SU-DHL-6 (cell line): Measurements from ENCODE around the gene ZNF280D.

Experiments
- H2AFZ ChIP-seq: fragments of 200-600 bp; sonication (generic); 2 replicates; pipeline ENCODE4 v1.6.1; 2014; ENCODE audit warnings: low read depth, mild to moderate bottlenecking, moderate library complexity, mixed read lengths, antibody characterized with exemption, low read length; ENCODE audit not compliant: severe bottlenecking
- H3F3A ChIP-seq: fragments of 200-600 bp; shearing (Covaris generic); 2 replicates; pipeline ENCODE4 v1.6.0; 2016; ENCODE audit warnings: antibody characterized with exemption, mild to moderate bottlenecking; ENCODE audit not compliant: insufficient read depth
- H3K27ac ChIP-seq: fragments of 200-600 bp; sonication (generic); 2 replicates; pipeline ENCODE4 v1.5.1; 2016; ENCODE audit warnings: low read depth, mild to moderate bottlenecking, low read length, moderate library complexity, mixed read lengths
- H3K27me3 ChIP-seq: fragments of 200-600 bp; sonication (generic), shearing (Covaris generic); 2 replicates; pipeline ENCODE4 v1.6.0; 2014; ENCODE audit warnings: mild to moderate bottlenecking, low read length
- H3K36me3 ChIP-seq: fragments of 200-600 bp; sonication (generic); 2 replicates; pipeline ENCODE4 v1.6.1; 2014; ENCODE audit warnings: mild to moderate bottlenecking, low read length, mixed read lengths
- H3K4me2 ChIP-seq: fragments of 300-600, 200-600 bp; shearing (Covaris generic), sonication (generic); 2 replicates; pipeline ENCODE4 v1.6.0; 2014; ENCODE audit warnings: low read length, low read depth, mild to moderate bottlenecking; ENCODE audit not compliant: poor library complexity, severe bottlenecking
- H3K4me3 ChIP-seq: fragments of 200-600 bp; sonication (generic); 2 replicates; pipeline ENCODE4 v1.5.1; 2014; ENCODE audit warnings: antibody characterized with exemption, low read length, mild to moderate bottlenecking, mixed read lengths; ENCODE audit not compliant: insufficient read depth, poor library complexity, severe bottlenecking
- H3K79me2 ChIP-seq: fragments of 200-600 bp; sonication (generic); 2 replicates; pipeline ENCODE4 v1.6.1; 2014; ENCODE audit warnings: mild to moderate bottlenecking, low read length, moderate library complexity; ENCODE audit not compliant: insufficient read depth
- H3K9ac ChIP-seq: fragments of 200-600 bp; sonication (generic); 2 replicates; pipeline ENCODE4 v1.7.0; 2014; ENCODE audit warnings: mild to moderate bottlenecking, low read length
- H3K9me2 ChIP-seq: fragments of 200-600 bp; sonication (generic); replicated peaks from 2 replicates; pipeline ENCODE4 v1.6.1; 2014; ENCODE audit warnings: low read length; ENCODE audit not compliant: insufficient read depth
- H3K9me3 ChIP-seq: fragments of 200-600 bp; sonication (generic); 2 replicates; pipeline ENCODE4 v1.6.1; 2014; ENCODE audit warnings: low read length, mixed read lengths; ENCODE audit not compliant: insufficient read depth
- H4K20me1 ChIP-seq: fragments of 200-600 bp; sonication (generic); 2 replicates; pipeline ENCODE4 v1.6.1; 2014; ENCODE audit warnings: low read depth, mild to moderate bottlenecking, antibody characterized with exemption, low read length, moderate library complexity, mixed read lengths
- EZH2phosphoT487 ChIP-seq: fragments of 200-600 bp; sonication (generic), shearing (Covaris generic); conservative IDR thresholded peaks from 2 replicates; pipeline ENCODE4 v1.6.1; 2018; ENCODE audit warnings: mild to moderate bottlenecking, antibody characterized with exemption, low read length, moderate library complexity, mixed read lengths
- TF ChIP-seq, protein P1 (sequence below): fragments of 200-600 bp; sonication (generic); IDR thresholded peaks from one replicate; pipeline ENCODE4 v1.5.1; 2017; ENCODE audit warnings: antibody characterized with exemption, mild to moderate bottlenecking, low read length, moderate library complexity; ENCODE audit not compliant: insufficient read depth, poor library complexity, severe bottlenecking

The ZNF280D gene

DNA sequence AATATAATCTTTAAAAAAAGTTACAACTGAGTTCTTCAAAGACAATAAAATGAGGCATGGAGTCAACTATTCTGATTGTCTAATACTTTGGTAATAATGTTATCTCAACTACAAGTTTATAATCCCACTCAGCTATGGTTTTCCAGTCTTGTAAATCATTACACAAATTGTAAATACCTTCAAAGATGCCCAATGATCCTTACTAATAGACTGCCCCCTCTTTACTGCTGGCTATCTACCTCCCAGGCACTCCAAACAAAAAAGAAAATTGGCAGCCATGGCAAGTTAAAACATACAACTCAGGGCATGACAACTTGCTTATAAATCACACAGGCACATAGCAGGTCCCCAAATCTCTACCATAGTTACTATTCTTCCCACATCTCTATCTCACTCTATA is 58.5 kb downstream of the ZNF280D start:
- Histone ChIP-seq H3K9me3 (no peaks in the 10 kb centered on the region), H3K4me2 (no peak overlapping the region), H3F3A (no peaks in the 10 kb centered on the region), H3K27me3 (no peaks in the 10 kb centered on the region), H2AFZ (no peak overlapping the region), H3K27ac (no peak overlapping the region), H3K4me3 (no peak overlapping the region), H3K79me2 (no peaks in the 10 kb centered on the region), H3K36me3 (no peaks in the 10 kb centered on the region), H4K20me1 (no peaks in the 10 kb centered on the region), H3K9ac (no peak overlapping the region), H3K9me2 (no peaks in the 10 kb centered on the region)
- TF ChIP-seq, protein P1, sequence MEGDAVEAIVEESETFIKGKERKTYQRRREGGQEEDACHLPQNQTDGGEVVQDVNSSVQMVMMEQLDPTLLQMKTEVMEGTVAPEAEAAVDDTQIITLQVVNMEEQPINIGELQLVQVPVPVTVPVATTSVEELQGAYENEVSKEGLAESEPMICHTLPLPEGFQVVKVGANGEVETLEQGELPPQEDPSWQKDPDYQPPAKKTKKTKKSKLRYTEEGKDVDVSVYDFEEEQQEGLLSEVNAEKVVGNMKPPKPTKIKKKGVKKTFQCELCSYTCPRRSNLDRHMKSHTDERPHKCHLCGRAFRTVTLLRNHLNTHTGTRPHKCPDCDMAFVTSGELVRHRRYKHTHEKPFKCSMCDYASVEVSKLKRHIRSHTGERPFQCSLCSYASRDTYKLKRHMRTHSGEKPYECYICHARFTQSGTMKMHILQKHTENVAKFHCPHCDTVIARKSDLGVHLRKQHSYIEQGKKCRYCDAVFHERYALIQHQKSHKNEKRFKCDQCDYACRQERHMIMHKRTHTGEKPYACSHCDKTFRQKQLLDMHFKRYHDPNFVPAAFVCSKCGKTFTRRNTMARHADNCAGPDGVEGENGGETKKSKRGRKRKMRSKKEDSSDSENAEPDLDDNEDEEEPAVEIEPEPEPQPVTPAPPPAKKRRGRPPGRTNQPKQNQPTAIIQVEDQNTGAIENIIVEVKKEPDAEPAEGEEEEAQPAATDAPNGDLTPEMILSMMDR = no peak
- no peak for TF ChIP-seq EZH2phosphoT487

DNA sequence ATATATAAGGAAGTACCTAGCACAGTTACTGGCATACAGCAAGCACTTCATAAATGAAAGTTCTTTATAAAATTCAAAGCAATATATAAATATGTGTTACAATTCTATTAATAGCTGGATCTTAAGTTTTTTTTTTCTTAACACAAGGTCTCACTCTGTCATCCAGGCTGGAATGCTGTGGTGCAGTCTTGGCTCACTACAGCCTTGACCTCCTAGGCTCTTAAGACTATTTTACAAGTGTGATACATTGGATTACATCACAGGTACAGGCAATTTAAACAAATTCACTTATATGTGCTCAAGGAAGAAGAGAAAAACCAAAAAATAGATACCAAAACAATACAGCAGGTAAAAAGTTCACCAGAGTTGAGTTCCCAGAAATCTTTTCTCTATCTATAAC is 60.6 kb downstream of the ZNF280D start:
- Histone ChIP-seq H3K27me3 (no peaks in the 10 kb centered on the region), H3K36me3 (no peaks in the 10 kb centered on the region), H4K20me1 (no peaks in the 10 kb centered on the region), H3F3A (no peaks in the 10 kb centered on the region), H3K4me2 (no peak overlapping the region), H3K27ac (no peak overlapping the region), H3K9ac (no peak overlapping the region), H3K4me3 (no peak overlapping the region), H2AFZ (no peak overlapping the region), H3K9me2 (no peaks in the 10 kb centered on the region), H3K79me2 (no peaks in the 10 kb centered on the region), H3K9me3 (no peaks in the 10 kb centered on the region)
- no peak for TF ChIP-seq EZH2phosphoT487
- TF ChIP-seq, protein P1 = no peak

DNA sequence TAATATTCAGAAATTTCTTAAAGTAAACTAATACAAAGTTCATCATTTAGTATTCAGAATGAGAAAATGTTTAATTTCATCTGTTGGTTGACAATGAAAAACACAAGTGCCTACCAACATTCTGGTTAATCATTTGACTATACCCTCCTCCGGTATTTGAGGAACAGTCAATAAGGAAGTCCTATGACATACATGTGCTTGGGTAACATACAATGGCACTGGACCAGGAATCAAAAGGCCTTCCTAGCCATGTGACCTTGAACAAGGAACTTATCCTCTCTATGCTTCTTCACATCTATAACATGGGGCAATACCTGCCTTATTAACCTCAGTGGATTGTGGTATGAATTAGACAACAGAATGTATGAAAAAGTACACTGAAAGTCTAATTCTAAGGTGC is 65.8 kb downstream of the ZNF280D start:
- Histone ChIP-seq H2AFZ (no peak overlapping the region), H3F3A (no peaks in the 10 kb centered on the region), H3K36me3 (0 out of 2 replicates have a peak, but pooled peaks cover 6% of the 10 kb centered on the region), H3K9me2 (no peaks in the 10 kb centered on the region), H4K20me1 (no peaks in the 10 kb centered on the region), H3K27me3 (no peaks in the 10 kb centered on the region), H3K4me2 (no peak overlapping the region), H3K9ac (no peak overlapping the region), H3K9me3 (no peaks in the 10 kb centered on the region), H3K79me2 (no peaks in the 10 kb centered on the region), H3K4me3 (no peak overlapping the region), H3K27ac (no peak overlapping the region)
- TF ChIP-seq, protein P1 = no peak
- TF ChIP-seq EZH2phosphoT487 = no peak
